GM10248 (cell line): ENCODE results near the gene TYSND1.

ENCODE experiments used
- CTCF ChIA-PET: fragments of 300-600 bp; sonication (Branson Sonifier 250); formaldehyde crosslinking; extraction: SDS; loops from one replicate; lab custom pipeline; 2021; ENCODE audit warnings: antibody characterized with exemption; lab: Yijun Ruan, JAX
- POLR2A ChIA-PET: fragments of 350-650 bp; sonication (Branson Sonifier 250); formaldehyde crosslinking; extraction: SDS; loops from one replicate; lab custom pipeline; 2020; ENCODE audit warnings: antibody characterized with exemption; lab: Yijun Ruan, JAX
- DNase-seq: peaks from one replicate; pipeline ENCODE4 v3.0.0; 2012; ENCODE audit errors: extremely low spot score
- TF ChIP-seq, protein P1 (sequence below): IDR thresholded peaks from 2 replicates; pipeline ENCODE4 v1.5.1; 2012; ENCODE audit warnings: mild to moderate bottlenecking, low read depth; ENCODE audit errors: extremely low read depth, missing control alignments, control extremely low read depth

Gene TYSND1

DNA sequence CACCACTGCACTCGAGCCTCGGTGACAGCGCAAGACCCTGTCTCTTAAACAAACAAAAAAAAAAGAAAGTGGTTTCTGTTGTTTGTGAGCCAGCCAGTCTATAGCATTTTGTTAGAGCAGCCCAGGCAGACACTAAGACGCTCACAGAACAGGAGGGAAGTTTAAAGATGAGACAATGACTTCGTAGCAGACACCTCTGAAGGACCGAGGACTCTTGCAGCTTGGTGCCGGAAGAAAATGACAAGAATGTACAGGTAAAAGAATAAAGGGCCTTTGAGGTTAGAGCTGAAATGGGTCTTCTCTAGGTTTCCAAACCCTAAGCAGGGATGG lies 54.1 kb downstream of the TYSND1 start:
- CTCF ChIA-PET, result interaction anchor here (1.5 to 6.8 kb wide), 4 partner anchors 13 to 134 kb away, joined by 4 to 48 read pairs (median 22); no protein-coding TSS in a partner anchor
- DNase-seq, result no peak
- POLR2A ChIA-PET, result no interaction called here
- TF ChIP-seq, protein P1, sequence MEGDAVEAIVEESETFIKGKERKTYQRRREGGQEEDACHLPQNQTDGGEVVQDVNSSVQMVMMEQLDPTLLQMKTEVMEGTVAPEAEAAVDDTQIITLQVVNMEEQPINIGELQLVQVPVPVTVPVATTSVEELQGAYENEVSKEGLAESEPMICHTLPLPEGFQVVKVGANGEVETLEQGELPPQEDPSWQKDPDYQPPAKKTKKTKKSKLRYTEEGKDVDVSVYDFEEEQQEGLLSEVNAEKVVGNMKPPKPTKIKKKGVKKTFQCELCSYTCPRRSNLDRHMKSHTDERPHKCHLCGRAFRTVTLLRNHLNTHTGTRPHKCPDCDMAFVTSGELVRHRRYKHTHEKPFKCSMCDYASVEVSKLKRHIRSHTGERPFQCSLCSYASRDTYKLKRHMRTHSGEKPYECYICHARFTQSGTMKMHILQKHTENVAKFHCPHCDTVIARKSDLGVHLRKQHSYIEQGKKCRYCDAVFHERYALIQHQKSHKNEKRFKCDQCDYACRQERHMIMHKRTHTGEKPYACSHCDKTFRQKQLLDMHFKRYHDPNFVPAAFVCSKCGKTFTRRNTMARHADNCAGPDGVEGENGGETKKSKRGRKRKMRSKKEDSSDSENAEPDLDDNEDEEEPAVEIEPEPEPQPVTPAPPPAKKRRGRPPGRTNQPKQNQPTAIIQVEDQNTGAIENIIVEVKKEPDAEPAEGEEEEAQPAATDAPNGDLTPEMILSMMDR, result no peak

DNA sequence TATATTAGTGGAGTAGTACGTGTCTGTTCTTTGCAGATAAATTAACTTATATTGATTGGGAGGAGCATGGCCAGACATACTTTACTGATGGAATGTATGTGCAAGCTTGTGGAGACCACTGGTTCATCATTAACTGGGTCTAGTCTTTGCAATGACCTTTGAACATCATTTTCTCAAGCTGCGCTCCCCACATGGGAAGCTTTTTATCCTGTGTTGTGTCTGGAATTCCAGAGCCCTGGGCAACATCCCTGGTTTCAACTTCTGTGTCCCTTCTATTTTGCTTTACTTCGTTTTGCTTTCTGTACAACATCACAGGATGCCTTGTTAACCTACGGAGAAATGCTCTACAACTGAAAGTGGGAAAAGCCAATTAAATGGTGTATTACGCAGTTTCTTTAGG lies 55.5 kb downstream of the TYSND1 start:
- TF ChIP-seq, protein P1, result no peak
- CTCF ChIA-PET, result interaction anchor here (1.5 to 2.1 kb wide), 2 partner anchors 19 to 25 kb away, joined by 4 to 11 read pairs; no protein-coding TSS in a partner anchor
- no peak for DNase-seq
- POLR2A ChIA-PET, result no interaction called here

DNA sequence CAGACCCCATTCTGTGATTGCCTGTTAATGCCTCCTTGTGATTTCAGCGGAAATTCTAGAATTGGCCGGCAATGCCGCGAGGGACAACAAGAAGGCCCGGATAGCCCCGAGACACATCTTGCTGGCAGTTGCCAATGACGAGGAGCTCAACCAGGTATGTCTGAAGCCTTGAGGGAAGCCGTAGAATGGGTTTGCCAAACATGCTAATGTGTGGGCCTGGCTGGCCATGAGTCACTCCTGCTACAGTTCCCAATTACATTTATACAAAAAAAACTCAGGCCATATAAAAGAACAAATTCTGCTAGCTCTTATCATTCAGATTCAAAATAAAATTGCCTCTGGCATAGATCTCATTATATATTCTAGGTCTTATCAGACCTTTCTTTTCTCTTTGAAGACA lies 56.5 kb downstream of the TYSND1 start:
- TF ChIP-seq, protein P1, result no peak
- CTCF ChIA-PET, result interaction anchor here (2.1 kb wide), 1 partner anchor 26 kb away, joined by 11 read pairs; no protein-coding TSS in a partner anchor
- no peak for DNase-seq
- POLR2A ChIA-PET, result no interaction called here

DNA sequence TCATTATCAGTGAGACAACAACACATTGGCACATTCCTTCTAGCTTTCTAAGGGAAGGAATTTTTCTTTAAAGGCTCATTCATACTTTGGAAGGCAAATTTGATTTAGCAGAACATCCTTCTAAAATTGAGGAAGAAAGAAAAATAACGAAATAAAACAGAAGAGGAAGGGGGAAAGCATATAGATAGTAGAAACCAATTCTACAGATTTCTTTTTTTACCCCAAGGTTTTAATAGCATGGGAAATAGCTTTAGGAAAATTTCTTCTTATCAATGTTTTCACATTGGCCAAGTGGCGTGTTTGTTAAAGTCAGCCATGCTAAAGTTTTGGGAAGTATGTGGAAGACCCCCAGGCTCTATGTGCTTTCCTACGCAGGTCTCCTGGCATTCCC lies 58.2 kb downstream of the TYSND1 start:
- CTCF ChIA-PET, result no interaction called here
- TF ChIP-seq, protein P1, result no peak
- DNase-seq, result no peak
- POLR2A ChIA-PET, result no interaction called here
